HepG2 (cell line): Measurements from ENCODE around the gene STAM. TPM values are rescaled to one million over a fixed set of nuclear protein-coding genes. Genes with fewer than 3 reads are reported as not detected.

Experiments
- DMAP1 ChIP-seq: IDR thresholded peaks from 2 replicates; pipeline ENCODE4 v1.6.1; 2016
- ESRRA ChIP-seq: sonication (generic); formaldehyde crosslinking; IDR thresholded peaks from 2 replicates; pipeline ENCODE4 v1.5.1; 2020; ENCODE audit warnings: mild to moderate bottlenecking, low read depth, missing genetic modification reagents
- FOSL1 ChIP-seq: sonication (generic); formaldehyde crosslinking; IDR thresholded peaks from 2 replicates; pipeline ENCODE4 v1.9.0; 2021; ENCODE audit warnings: missing genetic modification reagents, borderline replicate concordance
- GMEB1 ChIP-seq: sonication (generic); formaldehyde crosslinking; IDR thresholded peaks from 2 replicates; pipeline ENCODE4 v1.5.1; 2020; ENCODE audit warnings: missing genetic modification reagents, mild to moderate bottlenecking, borderline replicate concordance
- GZF1 ChIP-seq: sonication (generic); formaldehyde crosslinking; IDR thresholded peaks from 2 replicates; pipeline ENCODE4 v1.5.1; 2020; ENCODE audit warnings: mild to moderate bottlenecking, missing genetic modification reagents
- MAFG ChIP-seq: sonication (generic); formaldehyde crosslinking; IDR thresholded peaks from 2 replicates; pipeline ENCODE4 v1.5.1; 2020; ENCODE audit warnings: mild to moderate bottlenecking, missing genetic modification reagents
- NR3C1 ChIP-seq: sonication (generic); formaldehyde crosslinking; IDR thresholded peaks from 2 replicates; pipeline ENCODE4 v1.4.0; 2020; ENCODE audit warnings: missing genetic modification reagents
- PCBP2 ChIP-seq: fragments of 200-400 bp; formaldehyde crosslinking; optimal IDR thresholded peaks from 2 replicates; pipeline ENCODE3; 2018; ENCODE audit warnings: low read length, low read depth; ENCODE audit not compliant: poor library complexity, severe bottlenecking
- RORA ChIP-seq: sonication (generic); formaldehyde crosslinking; IDR thresholded peaks from 2 replicates; pipeline ENCODE4 v1.5.0; 2020; ENCODE audit warnings: mild to moderate bottlenecking, missing genetic modification reagents, moderate library complexity
- STAT5B ChIP-seq: sonication (generic); formaldehyde crosslinking; IDR thresholded peaks from 2 replicates; pipeline ENCODE4 v1.4.0; 2020; ENCODE audit warnings: missing genetic modification reagents
- ZFAT ChIP-seq: sonication (generic); formaldehyde crosslinking; conservative IDR thresholded peaks from 2 replicates; pipeline ENCODE4 v1.8.1; 2023; ENCODE audit warnings: missing genetic modification reagents, inconsistent platforms
- ZNF12 ChIP-seq: sonication (generic); formaldehyde crosslinking; IDR thresholded peaks from 2 replicates; pipeline ENCODE4 v1.5.0; 2020; ENCODE audit warnings: missing genetic modification reagents
- ZNF230 ChIP-seq: sonication (generic); formaldehyde crosslinking; IDR thresholded peaks from 2 replicates; pipeline ENCODE4 v1.4.0; 2020; ENCODE audit warnings: mild to moderate bottlenecking, missing genetic modification reagents
- ZNF326 ChIP-seq: sonication (generic); formaldehyde crosslinking; IDR thresholded peaks from 2 replicates; pipeline ENCODE4 v1.4.0; 2020; ENCODE audit warnings: missing genetic modification reagents, borderline replicate concordance
- ZNF329 ChIP-seq: sonication (generic); formaldehyde crosslinking; IDR thresholded peaks from 2 replicates; pipeline ENCODE4 v1.9.0; 2021; ENCODE audit warnings: low read depth, mild to moderate bottlenecking, missing genetic modification reagents
- ZNF343 ChIP-seq: sonication (generic); formaldehyde crosslinking; IDR thresholded peaks from 2 replicates; pipeline ENCODE4 v1.4.0; 2020; ENCODE audit warnings: mild to moderate bottlenecking, missing genetic modification reagents
- ZNF382 ChIP-seq: sonication (generic); formaldehyde crosslinking; IDR thresholded peaks from 2 replicates; pipeline ENCODE4 v1.5.0; 2020; ENCODE audit warnings: missing genetic modification reagents, mild to moderate bottlenecking, borderline replicate concordance
- ZNF512B ChIP-seq: sonication (generic); formaldehyde crosslinking; IDR thresholded peaks from 2 replicates; pipeline ENCODE4 v1.5.1; 2020; ENCODE audit warnings: missing genetic modification reagents, mild to moderate bottlenecking, borderline replicate concordance
- ZNF546 ChIP-seq: sonication (generic); formaldehyde crosslinking; conservative IDR thresholded peaks from 2 replicates; pipeline ENCODE4 v1.8.1; 2023; ENCODE audit warnings: mild to moderate bottlenecking, missing genetic modification reagents
- ZNF790 ChIP-seq: sonication (generic); formaldehyde crosslinking; IDR thresholded peaks from 2 replicates; pipeline ENCODE4 v1.8.0; 2022; ENCODE audit warnings: missing genetic modification reagents, mild to moderate bottlenecking, borderline replicate concordance
- polyA plus RNA-seq, 8 experiments: library from polyadenylated mRNA; depleted of rRNA in 3 of 8; stranded (reverse) in 7 of 8; unstranded in 1 of 8; fragments of >200 nt; fragmentation: Illumina TruSeq in 4 of 8; extraction: Trizol in 4 of 8; gene quantifications; 2 replicates each; pipeline versions ENCODE4 v1.2.1 to v1.2.3, GENCODE V29; 2011 to 2016; ENCODE audit warnings: low read depth in 4 of 8, missing spikeins in 1 of 8, mixed read lengths in 1 of 8; ENCODE audit not compliant: insufficient read depth in 1 of 8
- total RNA-seq, 5 experiments: library from RNA; depleted of rRNA; stranded (reverse); fragments of >200 nt; fragmentation: Illumina TruSeq; extraction: Trizol; gene quantifications; 2 replicates each; pipeline ENCODE4 v1.2.3, GENCODE V29; 2016; ENCODE audit warnings: low read depth in 1 of 5
- TF ChIP-seq, protein P1 (sequence below): sonication (generic); formaldehyde crosslinking; IDR thresholded peaks from 2 replicates; pipeline ENCODE4 v1.5.0; 2020; ENCODE audit warnings: missing genetic modification reagents
- TF ChIP-seq, protein P2 (sequence below): sonication (generic); formaldehyde crosslinking; IDR thresholded peaks from 2 replicates; pipeline ENCODE4 v1.5.0; 2020; ENCODE audit warnings: missing genetic modification reagents, mild to moderate bottlenecking, borderline replicate concordance
- TF ChIP-seq, protein P3 (sequence below): sonication (generic); formaldehyde crosslinking; IDR thresholded peaks from 2 replicates; pipeline ENCODE4 v1.4.0; 2020; ENCODE audit warnings: missing genetic modification reagents

The STAM gene
- total and polyA plus RNA-seq, 2 of the 13 experiments (the other 11 are each of a cell fraction or from before 2014, with no cell fraction given): 19.5 to 25.1 TPM

- TF ChIP-seq, protein P1, sequence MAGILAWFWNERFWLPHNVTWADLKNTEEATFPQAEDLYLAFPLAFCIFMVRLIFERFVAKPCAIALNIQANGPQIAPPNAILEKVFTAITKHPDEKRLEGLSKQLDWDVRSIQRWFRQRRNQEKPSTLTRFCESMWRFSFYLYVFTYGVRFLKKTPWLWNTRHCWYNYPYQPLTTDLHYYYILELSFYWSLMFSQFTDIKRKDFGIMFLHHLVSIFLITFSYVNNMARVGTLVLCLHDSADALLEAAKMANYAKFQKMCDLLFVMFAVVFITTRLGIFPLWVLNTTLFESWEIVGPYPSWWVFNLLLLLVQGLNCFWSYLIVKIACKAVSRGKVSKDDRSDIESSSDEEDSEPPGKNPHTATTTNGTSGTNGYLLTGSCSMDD (CRISPR knock-in tag): no peak
- TF ChIP-seq GMEB1 (CRISPR knock-in tag) (peak; percentile 60; the same call in 1 of the 2 replicates), FOSL1 (CRISPR knock-in tag) (no peak), ZNF12 (0 out of 2 replicates have a peak, but pooled peaks have one; percentile 40), DMAP1 (peak; percentile 43; the same call in 1 of the 2 replicates), NR3C1 (CRISPR knock-in tag) (no peak), ZNF326 (CRISPR knock-in tag) (no peak), ZNF343 (CRISPR knock-in tag) (0 out of 2 replicates have a peak, but pooled peaks have one; percentile 34), ZNF230 (CRISPR knock-in tag) (no peak), ZFAT (CRISPR knock-in tag) (no peak), GZF1 (0 out of 2 replicates have a peak, but pooled peaks have one; percentile 42), ZNF546 (CRISPR knock-in tag) (no peak), ESRRA (peak; percentile 27; the same call in 1 of the 2 replicates), ZNF382 (CRISPR knock-in tag) (no peak), ZNF512B (CRISPR knock-in tag) (no peak), PCBP2 (no peak), STAT5B (no peak), ZNF329 (no peak), RORA (CRISPR knock-in tag) (no peak), ZNF790 (CRISPR knock-in tag) (peak; percentile 9; the same call in 1 of the 2 replicates), MAFG (CRISPR knock-in tag) (no peak)
- TF ChIP-seq, protein P2, sequence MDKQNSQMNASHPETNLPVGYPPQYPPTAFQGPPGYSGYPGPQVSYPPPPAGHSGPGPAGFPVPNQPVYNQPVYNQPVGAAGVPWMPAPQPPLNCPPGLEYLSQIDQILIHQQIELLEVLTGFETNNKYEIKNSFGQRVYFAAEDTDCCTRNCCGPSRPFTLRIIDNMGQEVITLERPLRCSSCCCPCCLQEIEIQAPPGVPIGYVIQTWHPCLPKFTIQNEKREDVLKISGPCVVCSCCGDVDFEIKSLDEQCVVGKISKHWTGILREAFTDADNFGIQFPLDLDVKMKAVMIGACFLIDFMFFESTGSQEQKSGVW (CRISPR knock-in tag): no peak
- TF ChIP-seq, protein P3, sequence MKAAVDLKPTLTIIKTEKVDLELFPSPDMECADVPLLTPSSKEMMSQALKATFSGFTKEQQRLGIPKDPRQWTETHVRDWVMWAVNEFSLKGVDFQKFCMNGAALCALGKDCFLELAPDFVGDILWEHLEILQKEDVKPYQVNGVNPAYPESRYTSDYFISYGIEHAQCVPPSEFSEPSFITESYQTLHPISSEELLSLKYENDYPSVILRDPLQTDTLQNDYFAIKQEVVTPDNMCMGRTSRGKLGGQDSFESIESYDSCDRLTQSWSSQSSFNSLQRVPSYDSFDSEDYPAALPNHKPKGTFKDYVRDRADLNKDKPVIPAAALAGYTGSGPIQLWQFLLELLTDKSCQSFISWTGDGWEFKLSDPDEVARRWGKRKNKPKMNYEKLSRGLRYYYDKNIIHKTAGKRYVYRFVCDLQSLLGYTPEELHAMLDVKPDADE (CRISPR knock-in tag): no peak
Observed at GRCh38 chr10:17643755-17644484, at the start of gene STAM (continued).
